GM13976 (cell line): ENCODE results near the gene FAM76A.

ENCODE experiments used
- DNase-seq: peaks from one replicate; pipeline ENCODE4 v3.0.0; 2012; ENCODE audit warnings: low spot score
- in situ Hi-C: fragments of 300-500 bp; cut with MboI; formaldehyde crosslinking; loops from one replicate; pipeline ENCODE4 v1.12.0; 2022; ENCODE audit warnings: low sequenced_read_pairs, mixed read lengths, inconsistent platforms; ENCODE audit not compliant: unreplicated experiment
- TF ChIP-seq, protein P1 (sequence below): IDR thresholded peaks from 2 replicates; pipeline ENCODE4 v1.5.1; 2012; ENCODE audit warnings: borderline replicate concordance, mild to moderate bottlenecking; ENCODE audit not compliant: insufficient read depth; ENCODE audit errors: extremely low read depth, missing control alignments, control extremely low read depth

Gene FAM76A

GRCh38 chr1:27778056-27778455, 52.3 kb downstream of the FAM76A start:
- DNase-seq: no peak
- TF ChIP-seq, protein P1, sequence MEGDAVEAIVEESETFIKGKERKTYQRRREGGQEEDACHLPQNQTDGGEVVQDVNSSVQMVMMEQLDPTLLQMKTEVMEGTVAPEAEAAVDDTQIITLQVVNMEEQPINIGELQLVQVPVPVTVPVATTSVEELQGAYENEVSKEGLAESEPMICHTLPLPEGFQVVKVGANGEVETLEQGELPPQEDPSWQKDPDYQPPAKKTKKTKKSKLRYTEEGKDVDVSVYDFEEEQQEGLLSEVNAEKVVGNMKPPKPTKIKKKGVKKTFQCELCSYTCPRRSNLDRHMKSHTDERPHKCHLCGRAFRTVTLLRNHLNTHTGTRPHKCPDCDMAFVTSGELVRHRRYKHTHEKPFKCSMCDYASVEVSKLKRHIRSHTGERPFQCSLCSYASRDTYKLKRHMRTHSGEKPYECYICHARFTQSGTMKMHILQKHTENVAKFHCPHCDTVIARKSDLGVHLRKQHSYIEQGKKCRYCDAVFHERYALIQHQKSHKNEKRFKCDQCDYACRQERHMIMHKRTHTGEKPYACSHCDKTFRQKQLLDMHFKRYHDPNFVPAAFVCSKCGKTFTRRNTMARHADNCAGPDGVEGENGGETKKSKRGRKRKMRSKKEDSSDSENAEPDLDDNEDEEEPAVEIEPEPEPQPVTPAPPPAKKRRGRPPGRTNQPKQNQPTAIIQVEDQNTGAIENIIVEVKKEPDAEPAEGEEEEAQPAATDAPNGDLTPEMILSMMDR: no peak
- in situ Hi-C loops: no loop called here

DNA sequence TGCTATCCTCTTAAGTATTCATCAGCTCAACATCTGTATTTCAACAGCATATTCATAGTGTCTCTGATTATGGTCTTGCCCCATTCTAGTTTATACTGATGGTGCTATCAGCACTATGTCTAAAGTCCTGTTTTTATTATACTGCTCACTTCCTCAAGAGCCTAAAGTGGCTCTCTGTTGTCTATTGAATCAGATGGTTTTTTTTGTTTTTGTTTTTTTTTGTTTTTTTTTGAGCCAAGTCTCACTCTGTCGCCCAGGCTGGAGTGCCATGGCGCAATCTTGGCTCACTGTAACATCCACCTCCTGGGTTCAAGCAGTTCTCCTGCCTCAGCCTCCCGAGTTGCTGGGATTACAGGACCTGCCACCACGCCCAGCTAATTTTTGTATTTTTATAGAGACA, 53.4 kb downstream of the FAM76A start:
- DNase-seq: no peak
- TF ChIP-seq, protein P1: no peak
- in situ Hi-C loops: no loop called here

GRCh38 chr1:27782950-27783349, 57.2 kb downstream of the FAM76A start:
- TF ChIP-seq, protein P1: no peak
- in situ Hi-C loops: no loop called here
- no peak for DNase-seq

GRCh38 chr1:27784700-27785099, 58.9 kb downstream of the FAM76A start:
- in situ Hi-C loops: no loop called here

DNA sequence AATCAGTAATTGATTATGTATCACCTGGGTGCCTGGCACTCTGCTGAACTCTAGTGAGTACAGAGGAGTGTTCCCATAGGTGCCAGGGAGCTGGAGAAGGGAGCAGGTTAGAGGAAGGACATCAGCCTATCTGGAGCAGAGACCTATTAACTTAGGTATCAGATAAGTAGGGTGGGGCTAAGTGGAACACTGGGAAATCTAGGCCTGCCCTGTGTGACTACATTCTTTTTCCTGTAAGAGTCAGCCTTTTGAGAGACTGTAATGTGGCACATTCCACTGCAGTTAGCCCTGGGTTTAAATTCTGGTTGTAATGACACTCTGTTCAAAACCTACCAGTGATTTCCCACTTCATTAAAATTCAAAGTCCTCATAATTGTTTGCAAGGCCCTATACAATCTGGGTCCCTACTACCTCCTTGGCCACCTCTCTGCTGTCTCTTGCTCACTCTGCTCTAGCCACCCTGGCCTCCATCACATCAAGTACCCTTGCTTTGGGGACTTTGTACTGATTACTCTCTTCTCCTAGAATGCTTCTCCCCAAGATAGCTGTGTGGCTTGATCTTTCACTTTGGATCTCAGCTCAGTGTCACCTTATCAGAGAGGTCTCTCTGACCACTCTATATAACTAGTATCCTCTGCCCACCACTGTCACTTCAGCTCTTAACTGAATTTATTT, 60.2 kb downstream of the FAM76A start:
- DNase-seq: no peak
- in situ Hi-C loops: no loop called here
- TF ChIP-seq, protein P1: no peak

More at GRCh38 chr1:27784700-27785099, 58.9 kb downstream of the FAM76A start:
- TF ChIP-seq, protein P1: no peak
- DNase-seq: no peak

- DNase-seq: no peak
- in situ Hi-C loops: no loop called here
- TF ChIP-seq, protein P1: no peak
Observed at GRCh38 chr1:27787895-27788294, 62.1 kb downstream of the FAM76A start.
